Mesenchymal stem cell (in vitro differentiated cells and primary cell): ENCODE measurements around the gene IFI27.

Experiments
- DNase-seq: peaks from one replicate; pipeline ENCODE4 v3.0.0-alpha.2; 2013
- H2AFZ ChIP-seq: one replicate; pipeline ENCODE4 v1.6.1; 2013; ENCODE audit warnings: low read depth, mild to moderate bottlenecking, control low read depth, inconsistent platforms, low read length, moderate library complexity
- H2AK5ac ChIP-seq: 2 replicates; pipeline ENCODE4 v1.6.1; 2013; ENCODE audit warnings: low read length, moderate library complexity, mild to moderate bottlenecking, inconsistent platforms; ENCODE audit not compliant: severe bottlenecking
- H2BK120ac ChIP-seq: one replicate; pipeline ENCODE4 v1.6.1; 2013; ENCODE audit warnings: low read depth, mild to moderate bottlenecking, inconsistent platforms, low read length, moderate library complexity
- H2BK12ac ChIP-seq, 2 experiments: one replicate each; pipeline ENCODE4 v1.6.1; 2013; ENCODE audit warnings: inconsistent platforms in 2 of 2, low read length in 2 of 2, mild to moderate bottlenecking in 2 of 2, moderate library complexity in 2 of 2, control low read depth in 1 of 2
- H2BK15ac ChIP-seq: one replicate; pipeline ENCODE4 v1.6.1; 2013; ENCODE audit warnings: mild to moderate bottlenecking, low read depth, inconsistent platforms; ENCODE audit not compliant: poor library complexity, severe bottlenecking
- H2BK5ac ChIP-seq: 2 replicates; pipeline ENCODE4 v1.6.1; 2013; ENCODE audit warnings: low read depth, mild to moderate bottlenecking, low read length, control low read depth, inconsistent platforms; ENCODE audit not compliant: poor library complexity, severe bottlenecking
- H3K14ac ChIP-seq, 2 experiments: one replicate each; pipeline ENCODE4 v1.6.1; 2013; ENCODE audit warnings: inconsistent platforms in 2 of 2, low read length in 2 of 2, control low read depth in 1 of 2, mild to moderate bottlenecking in 1 of 2, moderate library complexity in 1 of 2
- H3K18ac ChIP-seq, 2 experiments: one replicate each; pipeline ENCODE4 v1.6.1; 2013; ENCODE audit warnings: inconsistent platforms in 2 of 2, low read length in 2 of 2, control low read depth in 1 of 2, low read depth in 1 of 2, mild to moderate bottlenecking in 1 of 2
- H3K23ac ChIP-seq, 2 experiments: one replicate each; pipeline ENCODE4 v1.6.1; 2013; ENCODE audit warnings: inconsistent platforms in 2 of 2, low read length in 2 of 2, mild to moderate bottlenecking in 2 of 2, moderate library complexity in 2 of 2, control low read depth in 1 of 2
- H3K27ac ChIP-seq: 2 replicates; pipeline ENCODE4 v1.5.1; 2013; ENCODE audit warnings: mild to moderate bottlenecking, moderate library complexity, low read length, control low read depth, inconsistent platforms; ENCODE audit not compliant: poor library complexity, severe bottlenecking
- H3K27me3 ChIP-seq, 2 experiments: 2 replicates each; pipeline versions ENCODE4 v1.6.1 to v1.7.0; 2013; ENCODE audit warnings: low read length in 2 of 2, mild to moderate bottlenecking in 2 of 2, moderate library complexity in 2 of 2, control low read depth in 1 of 2, inconsistent platforms in 1 of 2; ENCODE audit not compliant: control insufficient read depth in 1 of 2, insufficient read depth in 1 of 2
- H3K36me3 ChIP-seq, 2 experiments: 2 replicates each; pipeline versions ENCODE4 v1.6.1 to v1.7.0; 2013; ENCODE audit warnings: low read length in 2 of 2, control low read depth in 1 of 2, inconsistent platforms in 1 of 2, low read depth in 1 of 2, mild to moderate bottlenecking in 1 of 2; ENCODE audit not compliant: insufficient read depth in 2 of 2, control insufficient read depth in 1 of 2
- H3K4ac ChIP-seq, 2 experiments: one replicate each; pipeline ENCODE4 v1.6.1; 2013; ENCODE audit warnings: inconsistent platforms in 2 of 2, low read length in 2 of 2, mild to moderate bottlenecking in 2 of 2, moderate library complexity in 2 of 2, control low read depth in 1 of 2, low read depth in 1 of 2
- H3K4me1 ChIP-seq: 2 replicates; pipeline ENCODE4 v1.6.1; 2013; ENCODE audit warnings: low read depth, low read length, control low read depth; ENCODE audit not compliant: control insufficient read depth, insufficient read depth
- H3K4me2 ChIP-seq: 2 replicates; pipeline ENCODE4 v1.6.1; 2013; ENCODE audit warnings: low read length, mild to moderate bottlenecking, inconsistent platforms; ENCODE audit not compliant: poor library complexity, severe bottlenecking
- H3K4me3 ChIP-seq, 2 experiments: 2 replicates each; pipeline versions ENCODE4 v1.5.1 to v1.7.0; 2013; ENCODE audit warnings: low read length in 2 of 2, mild to moderate bottlenecking in 2 of 2, control low read depth in 1 of 2, low read depth in 1 of 2; ENCODE audit not compliant: insufficient read depth in 1 of 2
- H3K79me1 ChIP-seq: replicated peaks from 2 replicates; pipeline ENCODE4 v1.6.1; 2013; ENCODE audit warnings: mild to moderate bottlenecking, control low read depth, low read length, inconsistent platforms; ENCODE audit not compliant: poor library complexity, severe bottlenecking
- H3K9ac ChIP-seq: 2 replicates; pipeline ENCODE4 v1.7.0; 2013; ENCODE audit warnings: mild to moderate bottlenecking, low read length, moderate library complexity
- H3K9me3 ChIP-seq: 2 replicates; pipeline ENCODE4 v1.7.0; 2013; ENCODE audit warnings: mild to moderate bottlenecking, low read length; ENCODE audit not compliant: control insufficient read depth
- H4K8ac ChIP-seq: one replicate; pipeline ENCODE4 v1.6.1; 2013; ENCODE audit warnings: inconsistent platforms, mild to moderate bottlenecking, low read length, moderate library complexity
- H4K91ac ChIP-seq: one replicate; pipeline ENCODE4 v1.6.1; 2013; ENCODE audit warnings: mild to moderate bottlenecking, low read length, inconsistent platforms
- WGBS: methylation state at CpG from one replicate; pipeline ENCODE4 v1.1.7; 2013; ENCODE audit warnings: mixed read lengths; 5-methylcytosine and 5-hydroxymethylcytosine counted together

IFI27 gene

GRCh38 chr14:94102768-94103482 lies 7.6 kb upstream of the IFI27 start:
- Histone ChIP-seq H3K4me1 (peaks cover 8% of the 10 kb centered on the region), H3K27ac (no peak overlapping the region), H3K14ac (no peak overlapping the region), H3K23ac (no peak overlapping the region), H3K9me3 (no peaks in the 10 kb centered on the region), H3K18ac (no peak overlapping the region), H3K4me2 (no peak overlapping the region), H3K36me3 (peaks cover 10 to 16% of the 10 kb centered on the region in 2 experiments), H3K27me3 (no peaks in the 10 kb centered on the region), H2AK5ac (no peak overlapping the region), H2BK5ac (no peak overlapping the region), H2BK12ac (no peak overlapping the region), H3K4me3 (no peak overlapping the region), H2BK15ac (no peak overlapping the region), H4K91ac (no peak overlapping the region), H3K4ac (no peak overlapping the region), H2AFZ (no peak overlapping the region), H3K79me1 (no peaks in the 10 kb centered on the region), H4K8ac (no peak overlapping the region), H3K9ac (no peak overlapping the region), H2BK120ac (no peak overlapping the region)
- no peak for DNase-seq
- WGBS = 97% methylated on average over 7 of the region's 8 CpGs

DNA sequence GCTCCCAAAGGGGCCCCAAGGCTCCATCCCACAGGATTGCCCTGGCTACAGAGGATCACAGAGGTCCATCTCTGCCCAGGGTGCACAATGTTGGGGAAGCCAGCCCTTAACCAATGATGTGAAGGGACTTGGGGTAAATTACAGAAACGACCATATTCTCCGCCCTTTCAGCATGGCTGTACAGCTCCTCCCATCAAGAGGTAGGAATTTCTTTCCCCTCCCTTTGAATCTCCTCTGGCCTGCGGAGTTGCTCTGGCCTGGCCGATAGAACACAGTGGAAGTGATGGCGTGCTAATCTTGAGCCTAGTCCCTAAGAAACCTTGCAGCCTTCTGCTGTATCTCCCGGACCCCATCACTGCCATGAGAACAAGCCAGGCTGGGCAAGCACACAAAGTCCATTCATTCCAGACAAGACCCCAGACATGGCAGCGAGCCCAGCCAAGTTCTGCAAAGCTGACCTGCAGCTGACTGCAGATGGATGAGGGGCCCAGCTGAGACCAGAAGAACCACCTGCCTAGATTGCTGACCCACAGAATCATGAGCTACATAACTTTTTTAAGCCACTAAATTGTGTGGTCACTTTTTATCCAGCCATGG lies 6.9 kb upstream of the IFI27 start:
- no peak for DNase-seq
- no peak overlapping the region for H2BK5ac ChIP-seq
- H2BK12ac ChIP-seq = no peak overlapping the region
- peaks cover 8% of the 10 kb centered on the region for H3K4me1 ChIP-seq
- H3K18ac ChIP-seq = no peak overlapping the region
- no peaks in the 10 kb centered on the region for H3K79me1 ChIP-seq
- no peak overlapping the region for H2AK5ac ChIP-seq
- H2BK15ac ChIP-seq = no peak overlapping the region
- H3K27me3 ChIP-seq = no peaks in the 10 kb centered on the region
- no peak overlapping the region for H3K4ac ChIP-seq
- H3K4me2 ChIP-seq = no peak overlapping the region
- no peak overlapping the region for H3K9ac ChIP-seq
- peaks cover 10 to 15% of the 10 kb centered on the region in 2 experiments for H3K36me3 ChIP-seq
- H3K23ac ChIP-seq = no peak overlapping the region
- no peak overlapping the region for H3K14ac ChIP-seq
- no peak overlapping the region for H3K27ac ChIP-seq
- 95% methylated on average over 7 of the region's 7 CpGs for WGBS
- no peak overlapping the region for H3K4me3 ChIP-seq
- no peak overlapping the region for H4K8ac ChIP-seq
- H3K9me3 ChIP-seq = no peaks in the 10 kb centered on the region
- H2BK120ac ChIP-seq = no peak overlapping the region
- no peak overlapping the region for H2AFZ ChIP-seq
- H4K91ac ChIP-seq = no peak overlapping the region

- no peak overlapping the region for H3K4me2 ChIP-seq
- H2BK5ac ChIP-seq = no peak overlapping the region
- H3K23ac ChIP-seq = no peak overlapping the region
- no peak overlapping the region for H2BK12ac ChIP-seq
- no peak overlapping the region for H2AFZ ChIP-seq
- no peak overlapping the region for H4K91ac ChIP-seq
- H3K4ac ChIP-seq = no peak overlapping the region
- H2BK120ac ChIP-seq = no peak overlapping the region
- DNase-seq = no peak
- no peak overlapping the region for H3K18ac ChIP-seq
- H3K79me1 ChIP-seq = no peaks in the 10 kb centered on the region
- no peaks in the 10 kb centered on the region for H3K27me3 ChIP-seq
- 97% methylated on average over 6 of the region's 10 CpGs for WGBS
- H3K9ac ChIP-seq = no peak overlapping the region
- no peak overlapping the region for H4K8ac ChIP-seq
- peaks cover 6% of the 10 kb centered on the region for H3K4me1 ChIP-seq
- no peak overlapping the region for H2AK5ac ChIP-seq
- no peak overlapping the region for H3K27ac ChIP-seq
- H3K36me3 ChIP-seq = peaks cover 10 to 11% of the 10 kb centered on the region in 2 experiments
- no peak overlapping the region for H2BK15ac ChIP-seq
- H3K9me3 ChIP-seq = no peaks in the 10 kb centered on the region
- no peak overlapping the region for H3K14ac ChIP-seq
- no peak overlapping the region for H3K4me3 ChIP-seq
Measured at GRCh38 chr14:94104731-94105130, 5.8 kb upstream of the IFI27 start.

DNA sequence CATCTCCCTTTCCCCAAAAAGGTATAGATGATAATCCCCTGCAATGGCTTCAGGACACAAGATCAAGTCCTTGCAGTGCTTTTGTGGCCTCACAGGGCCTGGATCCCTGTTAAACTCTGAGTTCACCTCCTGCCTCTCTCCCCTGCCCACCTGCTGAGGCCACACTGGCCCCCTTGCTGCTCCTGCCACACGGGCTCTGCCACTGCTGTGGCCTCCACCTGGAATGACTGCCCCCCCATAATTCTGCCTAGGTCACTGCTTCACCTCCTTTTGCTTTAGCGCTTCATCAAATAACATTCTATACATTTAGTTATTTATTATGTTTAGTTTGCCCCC lies 653 bp upstream of the IFI27 start:
- Histone ChIP-seq H3K18ac (no peak overlapping the region), H2AFZ (no peak overlapping the region), H3K9me3 (no peaks in the 10 kb centered on the region), H3K27ac (no peak overlapping the region), H2AK5ac (no peak overlapping the region), H4K8ac (no peak overlapping the region), H3K14ac (no peak overlapping the region), H2BK5ac (no peak overlapping the region), H2BK12ac (no peak overlapping the region), H2BK15ac (no peak overlapping the region), H3K4me3 (peak overlapping the region in 1 of 2 experiments; percentile 78), H3K4me2 (no peak overlapping the region), H3K36me3 (peaks cover 0 to 3% of the 10 kb centered on the region in 2 experiments), H3K9ac (peak overlapping the region; percentile 90), H2BK120ac (no peak overlapping the region), H3K79me1 (no peaks in the 10 kb centered on the region), H3K4me1 (no peaks in the 10 kb centered on the region), H3K27me3 (peaks cover 0 to 9% of the 10 kb centered on the region in 2 experiments), H3K4ac (no peak overlapping the region), H3K23ac (no peak overlapping the region), H4K91ac (no peak overlapping the region)
- 33% methylated on average over 1 of the region's 2 CpGs for WGBS
- DNase-seq = no peak
